HepG2 (cell line): ENCODE results near the gene UBA6. TPM values are rescaled to one million over a fixed set of nuclear protein-coding genes. Genes with fewer than 3 reads are reported as not detected.

Experiments
- ATAC-seq: fragments of 200-7000 bp; cut with Tn5 transposase; 3 replicates; pipeline ENCODE4 v1.9.1; 2020; ENCODE audit warnings: mild to moderate bottlenecking, moderate library complexity
- BruUV-seq: library from RNA; stranded (reverse); fragments of 400-500 nt; replicated peaks from 2 replicates; lab custom pipeline; 2021; lab: Mats Ljungman, UMichigan
- CTCF ChIA-PET: fragments of 300-600 bp; formaldehyde crosslinking; extraction: SDS; loops from one replicate; lab custom pipeline; 2021; ENCODE audit warnings: low total read pairs, inconsistent platforms, low intra/inter-chr PET ratio; lab: Yijun Ruan, JAX
- POLR2A ChIA-PET: fragments of 350-600 bp; sonication (Branson Sonifier 250); formaldehyde crosslinking; loops from one replicate; lab custom pipeline; 2020; ENCODE audit warnings: antibody characterized with exemption, inconsistent platforms; lab: Yijun Ruan, JAX
- DNase-seq: peaks from one replicate; pipeline ENCODE4 v3.0.0-alpha.2; 2015; ENCODE audit warnings: low spot score
- FAIRE-seq: peaks from 3 replicates; lab custom pipeline; 2011; peaks lifted over from hg19 to GRCh38; lab: Jason Lieb, UNC
- H2AFZ ChIP-seq: one replicate; pipeline ENCODE4 v1.6.1; 2011; ENCODE audit warnings: low read length, inconsistent platforms
- H3K27ac ChIP-seq: fragments of 300-600 bp; 3 replicates; pipeline ENCODE4 v1.8.0; 2011; ENCODE audit warnings: mixed run types, mild to moderate bottlenecking, mixed read lengths, low read length, inconsistent platforms; ENCODE audit not compliant: insufficient read depth; ENCODE audit errors: extremely low read length
- H3K27me3 ChIP-seq, 2 experiments: fragments of 200-600 bp in 1 of 2; 2 replicates in 1 of 2; 3 replicates in 1 of 2; pipeline versions ENCODE4 v1.6.0 to v1.8.0; 2011; ENCODE audit warnings: low read length in 2 of 2, mild to moderate bottlenecking in 2 of 2, moderate library complexity in 2 of 2, inconsistent platforms in 1 of 2; ENCODE audit not compliant: insufficient read depth in 2 of 2, control insufficient read depth in 1 of 2
- H3K36me3 ChIP-seq, 2 experiments: fragments of 200-600 bp in 1 of 2; replicated peaks in 1 of 2; 2 replicates in 1 of 2; 3 replicates in 1 of 2; pipeline versions ENCODE4 v1.5.1 to v1.8.0; 2011; ENCODE audit warnings: low read length in 2 of 2, inconsistent platforms in 1 of 2; ENCODE audit not compliant: insufficient read depth in 2 of 2, control insufficient read depth in 1 of 2
- H3K4me1 ChIP-seq: 2 replicates; pipeline ENCODE4 v1.5.1; 2012; ENCODE audit warnings: low read length, inconsistent platforms; ENCODE audit not compliant: insufficient read depth
- H3K4me2 ChIP-seq: 2 replicates; pipeline ENCODE4 v1.6.0; 2011; ENCODE audit warnings: low read depth, low read length, inconsistent platforms
- H3K4me3 ChIP-seq, 3 experiments: fragments of 200-600 bp in 1 of 3; sonication (generic), shearing (Covaris generic) in 1 of 3; replicated peaks in 1 of 3; 2 replicates each; pipeline ENCODE4 v1.5.1; 2011 to 2016; ENCODE audit warnings: low read length in 3 of 3, inconsistent platforms in 2 of 3, low read depth in 2 of 3, mild to moderate bottlenecking in 2 of 3, control low read depth in 1 of 3, mixed read lengths in 1 of 3; ENCODE audit not compliant: insufficient read depth in 1 of 3
- H3K79me2 ChIP-seq: one replicate; pipeline ENCODE4 v1.6.1; 2011; ENCODE audit warnings: low read length, inconsistent platforms; ENCODE audit not compliant: insufficient read depth
- H3K9ac ChIP-seq: 2 replicates; pipeline ENCODE4 v1.6.0; 2011; ENCODE audit warnings: mild to moderate bottlenecking, low read depth, low read length, inconsistent platforms; ENCODE audit not compliant: insufficient read depth
- H3K9me3 ChIP-seq: 2 replicates; pipeline ENCODE4 v1.5.1; 2012; ENCODE audit warnings: mild to moderate bottlenecking, low read length
- H4K20me1 ChIP-seq: 2 replicates; pipeline ENCODE4 v1.6.0; 2011; ENCODE audit warnings: inconsistent platforms, mild to moderate bottlenecking, low read length, moderate library complexity; ENCODE audit not compliant: insufficient read depth
- BORCS8-MEF2B ChIP-seq: sonication (generic); formaldehyde crosslinking; IDR thresholded peaks from 2 replicates; pipeline ENCODE4 v1.8.0; 2022; ENCODE audit warnings: mild to moderate bottlenecking, missing genetic modification reagents
- EED ChIP-seq: sonication (generic); formaldehyde crosslinking; IDR thresholded peaks from 2 replicates; pipeline ENCODE4 v1.5.0; 2020; ENCODE audit warnings: mild to moderate bottlenecking, missing genetic modification reagents
- GATAD1 ChIP-seq: IDR thresholded peaks from 2 replicates; pipeline ENCODE4 v1.6.1; 2016; ENCODE audit warnings: missing genetic modification reagents, missing compliant biosample characterization
- HHEX ChIP-seq: IDR thresholded peaks from 2 replicates; pipeline ENCODE4 v1.6.1; 2016; ENCODE audit warnings: control low read depth
- HMG20B ChIP-seq: conservative IDR thresholded peaks from 2 replicates; pipeline ENCODE4 v1.6.1; 2016; ENCODE audit warnings: missing genetic modification reagents, missing compliant biosample characterization
- NONO ChIP-seq, 2 experiments: fragments of 450-650 bp in 1 of 2; sonication (generic) in 1 of 2; formaldehyde crosslinking in 1 of 2; IDR thresholded peaks in 1 of 2; conservative IDR thresholded peaks in 1 of 2; 2 replicates each; pipeline versions ENCODE4 v1.6.1 to v1.8.0; 2017 to 2022; ENCODE audit warnings: mild to moderate bottlenecking in 1 of 2, missing genetic modification reagents in 1 of 2, moderate library complexity in 1 of 2
- PRPF4 ChIP-seq: fragments of 200-400 bp; formaldehyde crosslinking; IDR thresholded peaks from 2 replicates; pipeline ENCODE4 v1.6.1; 2016; ENCODE audit warnings: low read length, low read depth; ENCODE audit not compliant: poor library complexity, severe bottlenecking
- RERE ChIP-seq: IDR thresholded peaks from 2 replicates; pipeline ENCODE4 v1.6.1; 2016; ENCODE audit warnings: low read depth, missing genetic modification reagents, missing compliant biosample characterization
- TEAD3 ChIP-seq: optimal IDR thresholded peaks from 2 replicates; pipeline ENCODE3; 2016; ENCODE audit warnings: borderline replicate concordance
- UBTF ChIP-seq: sonication (generic); formaldehyde crosslinking; IDR thresholded peaks from 2 replicates; pipeline ENCODE4 v1.4.0; 2020; ENCODE audit warnings: mild to moderate bottlenecking, missing genetic modification reagents
- ZBTB38 ChIP-seq: sonication (generic); formaldehyde crosslinking; IDR thresholded peaks from 2 replicates; pipeline ENCODE4 v1.5.1; 2020; ENCODE audit warnings: mild to moderate bottlenecking, missing genetic modification reagents
- ZBTB8A ChIP-seq: sonication (generic); formaldehyde crosslinking; IDR thresholded peaks from 2 replicates; pipeline ENCODE4 v1.4.0; 2020; ENCODE audit warnings: mild to moderate bottlenecking, low read depth, missing genetic modification reagents, borderline replicate concordance
- ZFP36 ChIP-seq: fragments of 150-350 bp; IDR thresholded peaks from 2 replicates; pipeline ENCODE4 v1.6.1; 2018; ENCODE audit warnings: borderline replicate concordance, low read length, low read depth; ENCODE audit not compliant: partially characterized antibody
- ZNF143 ChIP-seq: sonication (generic); formaldehyde crosslinking; IDR thresholded peaks from 2 replicates; pipeline ENCODE4 v1.4.0; 2020; ENCODE audit warnings: missing genetic modification reagents
- ZNF570 ChIP-seq: sonication (generic); formaldehyde crosslinking; IDR thresholded peaks from 2 replicates; pipeline ENCODE4 v1.4.0; 2020; ENCODE audit warnings: mild to moderate bottlenecking, missing genetic modification reagents, borderline replicate concordance
- ZNF598 ChIP-seq: sonication (generic); formaldehyde crosslinking; IDR thresholded peaks from 2 replicates; pipeline ENCODE4 v1.5.1; 2020; ENCODE audit warnings: mild to moderate bottlenecking, missing genetic modification reagents, borderline replicate concordance
- WGBS: methylation state at CpG from one replicate; pipeline ENCODE4 v1.1.6; 2017; ENCODE audit warnings: low lambda C conversion rate; 5-methylcytosine and 5-hydroxymethylcytosine counted together
- in situ Hi-C: cut with HindIII; loops from 2 replicates; pipeline ENCODE4 v1.10.0; 2017; ENCODE audit warnings: low pct_unique_long_range_greater_than_20kb; ENCODE audit not compliant: extremely low pct_ligation_motif_present
- intact Hi-C: fragments of 100-400 bp; cut with micrococcal nuclease; formaldehyde crosslinking; loops from one replicate; pipeline ENCODE4 v1.10.0; 2022; ENCODE audit not compliant: unreplicated experiment
- polyA plus RNA-seq, 8 experiments: library from polyadenylated mRNA; depleted of rRNA in 3 of 8; stranded (reverse) in 7 of 8; unstranded in 1 of 8; fragments of >200 nt; fragmentation: Illumina TruSeq in 4 of 8; extraction: Trizol in 4 of 8; gene quantifications; 2 replicates each; pipeline versions ENCODE4 v1.2.1 to v1.2.3, GENCODE V29; 2011 to 2016; ENCODE audit warnings: low read depth in 4 of 8, missing spikeins in 1 of 8, mixed read lengths in 1 of 8; ENCODE audit not compliant: insufficient read depth in 1 of 8
- total RNA-seq, 5 experiments: library from RNA; depleted of rRNA; stranded (reverse); fragments of >200 nt; fragmentation: Illumina TruSeq; extraction: Trizol; gene quantifications; 2 replicates each; pipeline ENCODE4 v1.2.3, GENCODE V29; 2016; ENCODE audit warnings: low read depth in 1 of 5
- TF ChIP-seq, protein P1 (sequence below): sonication (generic); formaldehyde crosslinking; IDR thresholded peaks from 2 replicates; pipeline ENCODE4 v1.9.0; 2021; ENCODE audit warnings: missing genetic modification reagents, borderline replicate concordance

Gene UBA6
- total and polyA plus RNA-seq, 2 of the 13 experiments (the other 11 are each of a cell fraction or from before 2014, with no cell fraction given), result 33.3 to 75.4 TPM

- no peaks in the 10 kb centered on the region for H3K36me3 ChIP-seq
- no peaks in the 10 kb centered on the region for H3K9me3 ChIP-seq
- H3K27me3 ChIP-seq, result no peaks in the 10 kb centered on the region; a peak in 1 of 5 replicates
- ATAC-seq (no peak), FAIRE-seq (no peak), DNase-seq (no peak)
- in situ Hi-C loops (loop anchor here (25.0 kb wide), 1 partner anchor 343 kb away; no protein-coding TSS in a partner anchor), intact Hi-C loops (no loop called here)
- no peaks in the 10 kb centered on the region for H3K79me2 ChIP-seq
- H3K4me2 ChIP-seq, result no peak overlapping the region
- no peaks in the 10 kb centered on the region for H3K4me1 ChIP-seq
- no peak overlapping the region for H3K27ac ChIP-seq
- no peak overlapping the region for H3K4me3 ChIP-seq
- 31% methylated on average over 2 of the region's 2 CpGs for WGBS
- H4K20me1 ChIP-seq, result no peaks in the 10 kb centered on the region
- no TSS peak for BruUV-seq
- POLR2A ChIA-PET, result no interaction called here
- H2AFZ ChIP-seq, result no peak overlapping the region
- no peak overlapping the region for H3K9ac ChIP-seq
- CTCF ChIA-PET, result no interaction called here
- TF ChIP-seq ZNF598 (CRISPR knock-in tag) (no peak), HHEX (CRISPR knock-in tag) (no peak), ZBTB38 (no peak), PRPF4 (no peak), NONO (IDR thresholded peaks at IDR 0.05) (no peak), NONO (CRISPR knock-in tag; conservative IDR thresholded peaks at IDR 0.05) (no peak), RERE (CRISPR knock-in tag) (no peak), TEAD3 (CRISPR knock-in tag) (no peak), EED (CRISPR knock-in tag) (no peak), HMG20B (CRISPR knock-in tag) (no peak), ZBTB8A (CRISPR knock-in tag) (no peak), ZNF143 (CRISPR knock-in tag) (no peak), UBTF (CRISPR knock-in tag) (no peak), ZFP36 (no peak), ZNF570 (CRISPR knock-in tag) (no peak), GATAD1 (CRISPR knock-in tag) (no peak), BORCS8-MEF2B (CRISPR knock-in tag) (no peak)
- TF ChIP-seq, protein P1, sequence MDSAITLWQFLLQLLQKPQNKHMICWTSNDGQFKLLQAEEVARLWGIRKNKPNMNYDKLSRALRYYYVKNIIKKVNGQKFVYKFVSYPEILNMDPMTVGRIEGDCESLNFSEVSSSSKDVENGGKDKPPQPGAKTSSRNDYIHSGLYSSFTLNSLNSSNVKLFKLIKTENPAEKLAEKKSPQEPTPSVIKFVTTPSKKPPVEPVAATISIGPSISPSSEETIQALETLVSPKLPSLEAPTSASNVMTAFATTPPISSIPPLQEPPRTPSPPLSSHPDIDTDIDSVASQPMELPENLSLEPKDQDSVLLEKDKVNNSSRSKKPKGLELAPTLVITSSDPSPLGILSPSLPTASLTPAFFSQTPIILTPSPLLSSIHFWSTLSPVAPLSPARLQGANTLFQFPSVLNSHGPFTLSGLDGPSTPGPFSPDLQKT (CRISPR knock-in tag), result no peak
Measured at GRCh38 chr4:67568820-67569219, 132.1 kb downstream of the UBA6 start.
